Kidney (tissue), 14 donors: ENCODE measurements around the gene MYO1D. TPM values are rescaled to one million over a fixed set of nuclear protein-coding genes. Genes with fewer than 3 reads are reported as not detected.

Source experiments
- DNase-seq, 5 donors: peaks; one replicate each; pipeline ENCODE4 v3.0.0-alpha.2; 2013 to 2020
- FAIRE-seq: peaks from 2 replicates; lab custom pipeline; 2012; peaks lifted over from hg19 to GRCh38; lab: Jason Lieb, UNC
- H3K27ac ChIP-seq, 2 donors: one replicate each; pipeline ENCODE4 v1.7.0; 2013; ENCODE audit warnings: low read depth in 2 of 2, low read length in 2 of 2, inconsistent platforms in 1 of 2
- H3K27me3 ChIP-seq: one replicate; pipeline ENCODE4 v1.7.1; 2013; ENCODE audit warnings: low read length, inconsistent platforms; ENCODE audit not compliant: control insufficient read depth, insufficient read depth
- H3K36me3 ChIP-seq, 3 donors: one replicate each; pipeline versions ENCODE4 v1.7.0 to v1.7.1; 2013; ENCODE audit warnings: low read length in 3 of 3, control low read depth in 1 of 3, inconsistent platforms in 1 of 3; ENCODE audit not compliant: insufficient read depth in 3 of 3, control insufficient read depth in 2 of 3
- H3K4me1 ChIP-seq, 3 donors: one replicate each; pipeline versions ENCODE4 v1.7.0 to v1.7.1; 2013; ENCODE audit warnings: low read length in 3 of 3, inconsistent platforms in 1 of 3, low read depth in 1 of 3; ENCODE audit not compliant: control insufficient read depth in 2 of 3, insufficient read depth in 2 of 3
- H3K4me3 ChIP-seq, 3 donors: one replicate each; pipeline versions ENCODE4 v1.7.0 to v1.8.1; 2013; ENCODE audit warnings: low read length in 3 of 3, control low read depth in 1 of 3, inconsistent platforms in 1 of 3
- H3K9ac ChIP-seq, 3 donors: one replicate each; pipeline versions ENCODE4 v1.7.0 to v1.7.1; 2013; ENCODE audit warnings: low read length in 3 of 3, control low read depth in 1 of 3, inconsistent platforms in 1 of 3
- H3K9me3 ChIP-seq, 3 donors: one replicate each; pipeline versions ENCODE4 v1.7.0 to v1.7.1; 2013; ENCODE audit warnings: low read length in 3 of 3, control low read depth in 1 of 3, inconsistent platforms in 1 of 3; ENCODE audit not compliant: control insufficient read depth in 2 of 3, insufficient read depth in 1 of 3
- CTCF ChIP-seq: IDR thresholded peaks from 3 replicates; pipeline ENCODE4 v1.5.1; 2012; ENCODE audit warnings: mild to moderate bottlenecking, moderate library complexity, borderline replicate concordance; ENCODE audit not compliant: insufficient read depth; ENCODE audit errors: extremely low read depth
- intact Hi-C: fragments of 100-400 bp; cut with DNase I; formaldehyde crosslinking; loops from one replicate; pipeline ENCODE4 v1.11.1; 2022
- polyA plus RNA-seq: library from polyadenylated mRNA; stranded (reverse); fragments of 350-450 nt; fragmentation: Illumina TruSeq; extraction: RNeasy Lipid Tissue Mini Kit (QIAGEN cat#74804); gene quantifications from one replicate; pipeline ENCODE4 v1.2.3, GENCODE V29; 2014; ENCODE audit warnings: low read depth, low replicate concordance; ENCODE audit not compliant: insufficient read depth
- total RNA-seq: library from RNA; stranded (reverse); fragmentation: NEBNext Ultra II Directional; extraction: Animal tissue kit (Norgen Biotek cat#: 25700); gene quantifications from one replicate; pipeline ENCODE4 v1.2.1, GENCODE V29; 2021
- donor health status: control.
- donor health status: control.
- donor health status: control.
- donor health status: control.
- donor health status: control.
- donor health status: DM: yes; HTN: yes; CAD: no.
- donor health status: Normal renal cell carcinoma (clear cell type).

MYO1D gene
- total and polyA plus RNA-seq, 2 donors from 2014 or later, result 21.1 to 99.9 TPM

GRCh38 chr17:32777436-32777835 is 99.5 kb downstream of the MYO1D start:
- intact Hi-C loops, result no loop called here
- H3K4me1 ChIP-seq, result no peaks in the 10 kb centered on the region
- no peak overlapping the region for H3K4me3 ChIP-seq
- no peak overlapping the region for H3K27ac ChIP-seq
- no peaks in the 10 kb centered on the region for H3K36me3 ChIP-seq
- no peaks in the 10 kb centered on the region for H3K27me3 ChIP-seq
- no peak overlapping the region for H3K9ac ChIP-seq
- H3K9me3 ChIP-seq, result no peaks in the 10 kb centered on the region
- no peak for DNase-seq
- no peak for TF ChIP-seq CTCF
- FAIRE-seq, result no peak

GRCh38 chr17:32774695-32775084 is 102.2 kb downstream of the MYO1D start:
- FAIRE-seq, result no peak
- DNase-seq, result no peak
- TF ChIP-seq CTCF, result no peak
- no peaks in the 10 kb centered on the region for H3K27me3 ChIP-seq
- no peaks in the 10 kb centered on the region for H3K4me1 ChIP-seq
- no peak overlapping the region for H3K4me3 ChIP-seq
- H3K9ac ChIP-seq, result no peak overlapping the region
- intact Hi-C loops, result no loop called here
- H3K9me3 ChIP-seq, result no peaks in the 10 kb centered on the region
- no peaks in the 10 kb centered on the region for H3K36me3 ChIP-seq
- H3K27ac ChIP-seq, result no peak overlapping the region

GRCh38 chr17:32773856-32774694 is 102.8 kb downstream of the MYO1D start:
- Histone ChIP-seq H3K4me3 (no peak overlapping the region), H3K4me1 (no peaks in the 10 kb centered on the region), H3K9me3 (no peaks in the 10 kb centered on the region), H3K9ac (no peak overlapping the region), H3K27me3 (no peaks in the 10 kb centered on the region), H3K27ac (no peak overlapping the region), H3K36me3 (no peaks in the 10 kb centered on the region)
- intact Hi-C loops, result no loop called here
- FAIRE-seq (no peak), DNase-seq (peak in 1 of 5 donors; percentile 10)
- no peak for TF ChIP-seq CTCF
